H1 (cell line): Measurements from ENCODE around the gene NAB1. TPM values are rescaled to one million over a fixed set of nuclear protein-coding genes. Genes with fewer than 3 reads are reported as not detected.

Experiments
- CTCF ChIA-PET: fragments of 300-600 bp; sonication (Branson Sonifier 250); formaldehyde crosslinking; loops from one replicate; lab custom pipeline; 2021; ENCODE audit not compliant: partially characterized antibody; lab: Charles Lee
- POLR2A ChIA-PET: fragments of 300-600 bp; sonication (Branson Sonifier 250); formaldehyde crosslinking; loops from one replicate; lab custom pipeline; 2021; ENCODE audit warnings: inconsistent platforms; ENCODE audit not compliant: partially characterized antibody; lab: Charles Lee
- DNase-seq, 2 experiments: peaks; one replicate each; pipeline versions ENCODE4 v3.0.0 to v3.0.0-alpha.2; 2010 to 2022; ENCODE audit warnings: low spot score in 2 of 2, low read depth in 1 of 2, mixed read lengths in 1 of 2
- FAIRE-seq: peaks from 2 replicates; lab custom pipeline; 2011; peaks lifted over from hg19 to GRCh38; lab: Jason Lieb, UNC
- H2AFZ ChIP-seq: 2 replicates; pipeline ENCODE4 v1.8.1; 2012; ENCODE audit warnings: low read length, inconsistent platforms
- H2AK5ac ChIP-seq: 2 replicates; pipeline ENCODE4 v1.6.1; 2013; ENCODE audit warnings: low read depth, low read length
- H2BK120ac ChIP-seq: replicated peaks from 2 replicates; pipeline ENCODE3; 2013; ENCODE audit warnings: low read depth, low read length, inconsistent platforms
- H2BK12ac ChIP-seq: 2 replicates; pipeline ENCODE4 v1.6.1; 2013; ENCODE audit warnings: low read depth, low read length
- H2BK15ac ChIP-seq: 2 replicates; pipeline ENCODE4 v1.6.1; 2013; ENCODE audit warnings: low read length
- H2BK20ac ChIP-seq: 2 replicates; pipeline ENCODE4 v1.6.1; 2013; ENCODE audit warnings: low read length
- H2BK5ac ChIP-seq: 2 replicates; pipeline ENCODE4 v1.6.1; 2013; ENCODE audit warnings: low read depth, low read length
- H3K14ac ChIP-seq: 2 replicates; pipeline ENCODE4 v1.6.1; 2013; ENCODE audit warnings: inconsistent platforms; ENCODE audit not compliant: insufficient read length
- H3K18ac ChIP-seq: 2 replicates; pipeline ENCODE4 v1.6.1; 2013; ENCODE audit warnings: low read length; ENCODE audit errors: extremely low read depth
- H3K23ac ChIP-seq: 2 replicates; pipeline ENCODE4 v1.6.1; 2013; ENCODE audit warnings: inconsistent platforms; ENCODE audit not compliant: insufficient read length
- H3K23me2 ChIP-seq: 2 replicates; pipeline ENCODE4 v1.6.1; 2013; ENCODE audit warnings: low read depth, low read length
- H3K27ac ChIP-seq: 2 replicates; pipeline ENCODE4 v1.6.1; 2011; ENCODE audit warnings: low read depth, low read length, inconsistent platforms
- H3K27me3 ChIP-seq, 4 experiments: replicated peaks in 1 of 4; 1 replicate in 1 of 4; 2 replicates in 3 of 4; pipeline versions ENCODE4 v1.6.1 to v1.8.1; 2011 to 2013; ENCODE audit warnings: low read length in 3 of 4, mild to moderate bottlenecking in 3 of 4, inconsistent platforms in 2 of 4, mixed read lengths in 2 of 4, moderate library complexity in 1 of 4; ENCODE audit not compliant: control insufficient read depth in 3 of 4, insufficient read depth in 3 of 4; ENCODE audit errors: extremely low read depth in 1 of 4
- H3K36me3 ChIP-seq, 4 experiments: 2 replicates each; pipeline versions ENCODE4 v1.6.1 to v1.8.1; 2011 to 2013; ENCODE audit warnings: mild to moderate bottlenecking in 4 of 4, low read length in 3 of 4, moderate library complexity in 2 of 4, control low read depth in 1 of 4, inconsistent platforms in 1 of 4; ENCODE audit not compliant: insufficient read depth in 4 of 4, control insufficient read depth in 2 of 4
- H3K4ac ChIP-seq: replicated peaks from 2 replicates; pipeline ENCODE3; 2013; ENCODE audit warnings: low read length, low read depth, mixed read lengths, inconsistent platforms; ENCODE audit not compliant: insufficient read length
- H3K4me1 ChIP-seq, 4 experiments: replicated peaks in 1 of 4; 1 replicate in 1 of 4; 2 replicates in 3 of 4; pipeline versions ENCODE4 v1.6.1 to v1.8.1; 2011 to 2013; ENCODE audit warnings: low read length in 3 of 4, inconsistent platforms in 2 of 4, mixed read lengths in 1 of 4; ENCODE audit not compliant: insufficient read depth in 4 of 4, control insufficient read depth in 3 of 4
- H3K4me2 ChIP-seq, 2 experiments: 2 replicates each; pipeline versions ENCODE4 v1.6.1 to v1.8.1; 2011 to 2013; ENCODE audit warnings: low read depth in 2 of 2, low read length in 2 of 2, control low read depth in 1 of 2, inconsistent platforms in 1 of 2, mild to moderate bottlenecking in 1 of 2; ENCODE audit not compliant: insufficient read depth in 1 of 2
- H3K4me3 ChIP-seq, 4 experiments: fragments of 200-600, 300-600 bp in 1 of 4; sonication (generic), shearing (Covaris generic), sonication (Bioruptor Twin) in 1 of 4; 2 replicates each; pipeline versions ENCODE4 v1.5.1 to v1.8.1; 2011 to 2016; ENCODE audit warnings: low read length in 4 of 4, low read depth in 3 of 4, control low read depth in 2 of 4, inconsistent platforms in 2 of 4, mild to moderate bottlenecking in 2 of 4, mixed read lengths in 1 of 4, moderate library complexity in 1 of 4; ENCODE audit not compliant: insufficient read depth in 2 of 4; ENCODE audit errors: extremely low read depth in 1 of 4
- H3K56ac ChIP-seq: replicated peaks from 2 replicates; pipeline ENCODE3; 2013; ENCODE audit warnings: low read depth, mild to moderate bottlenecking, mixed read lengths, low read length, inconsistent platforms; ENCODE audit not compliant: insufficient read length
- H3K79me1 ChIP-seq: 2 replicates; pipeline ENCODE4 v1.6.1; 2013; ENCODE audit warnings: low read depth, low read length, control low read depth
- H3K79me2 ChIP-seq, 2 experiments: 2 replicates each; pipeline versions ENCODE4 v1.6.1 to v1.8.1; 2012 to 2013; ENCODE audit warnings: low read length in 2 of 2, mild to moderate bottlenecking in 2 of 2, inconsistent platforms in 1 of 2; ENCODE audit not compliant: insufficient read depth in 2 of 2, control insufficient read depth in 1 of 2
- H3K9ac ChIP-seq, 4 experiments: replicated peaks in 1 of 4; 1 replicate in 1 of 4; 2 replicates in 3 of 4; pipeline versions ENCODE4 v1.6.1 to v1.8.1; 2011 to 2013; ENCODE audit warnings: low read depth in 3 of 4, low read length in 3 of 4, control low read depth in 2 of 4, mild to moderate bottlenecking in 2 of 4, moderate library complexity in 2 of 4, inconsistent platforms in 1 of 4; ENCODE audit errors: extremely low read depth in 1 of 4
- H3K9me3 ChIP-seq, 2 experiments: 2 replicates each; pipeline versions ENCODE4 v1.6.1 to v1.8.1; 2012 to 2013; ENCODE audit warnings: mild to moderate bottlenecking in 2 of 2, moderate library complexity in 2 of 2, control low read depth in 1 of 2, inconsistent platforms in 1 of 2, low read depth in 1 of 2, low read length in 1 of 2, mixed read lengths in 1 of 2; ENCODE audit not compliant: insufficient read depth in 2 of 2
- H4K20me1 ChIP-seq, 2 experiments: replicated peaks in 1 of 2; 2 replicates each; pipeline versions ENCODE3 to v1.8.1; 2011 to 2013; ENCODE audit warnings: inconsistent platforms in 2 of 2, low read length in 2 of 2, mild to moderate bottlenecking in 1 of 2; ENCODE audit not compliant: insufficient read depth in 2 of 2, control insufficient read depth in 1 of 2
- H4K5ac ChIP-seq: 2 replicates; pipeline ENCODE4 v1.6.1; 2013; ENCODE audit warnings: low read length, low read depth, mixed read lengths, inconsistent platforms; ENCODE audit not compliant: insufficient read length
- H4K8ac ChIP-seq: 2 replicates; pipeline ENCODE4 v1.8.0; 2013; ENCODE audit warnings: mild to moderate bottlenecking, moderate library complexity, low read length, inconsistent platforms; ENCODE audit not compliant: insufficient read depth; ENCODE audit errors: extremely low read depth
- H4K91ac ChIP-seq: replicated peaks from 2 replicates; pipeline ENCODE3; 2013; ENCODE audit warnings: low read length, mixed read lengths, inconsistent platforms; ENCODE audit not compliant: insufficient read length
- ASH2L ChIP-seq: fragments of 200-600, 300-600 bp; sonication (generic); IDR thresholded peaks from one replicate; pipeline ENCODE4 v1.7.1; 2017; ENCODE audit warnings: low read length
- ATF2 ChIP-seq: IDR thresholded peaks from 2 replicates; pipeline ENCODE4 v1.6.1; 2012; ENCODE audit warnings: low read length, inconsistent platforms
- CREB1 ChIP-seq: IDR thresholded peaks from 2 replicates; pipeline ENCODE4 v1.6.1; 2012; ENCODE audit warnings: inconsistent platforms
- CTBP2 ChIP-seq: IDR thresholded peaks from 2 replicates; pipeline ENCODE4 v1.7.0; 2011; ENCODE audit warnings: borderline replicate concordance, mild to moderate bottlenecking, moderate library complexity, mixed read lengths, low read length; ENCODE audit not compliant: insufficient read depth, insufficient read length
- GABPA ChIP-seq: IDR thresholded peaks from 2 replicates; pipeline ENCODE4 v1.6.1; 2011; ENCODE audit warnings: mild to moderate bottlenecking, low read length, moderate library complexity, borderline replicate concordance; ENCODE audit not compliant: insufficient read depth
- KDM5A ChIP-seq: fragments of 200-600 bp; IDR thresholded peaks from 2 replicates; pipeline ENCODE4 v1.7.1; 2012; ENCODE audit warnings: mild to moderate bottlenecking, low read length, inconsistent platforms, mixed read lengths
- MAX ChIP-seq: IDR thresholded peaks from 2 replicates; pipeline ENCODE4 v1.6.1; 2012; ENCODE audit warnings: inconsistent platforms
- POU5F1 ChIP-seq: IDR thresholded peaks from 2 replicates; pipeline ENCODE4 v1.6.1; 2011; ENCODE audit warnings: low read depth, mild to moderate bottlenecking, low read length, moderate library complexity
- SIN3A ChIP-seq, 2 experiments: IDR thresholded peaks in 1 of 2; conservative IDR thresholded peaks in 1 of 2; 2 replicates each; pipeline ENCODE4 v1.6.1; 2011 to 2012; ENCODE audit warnings: low read length in 2 of 2, improper control_type of control experiment in 1 of 2, low read depth in 1 of 2, mild to moderate bottlenecking in 1 of 2
- TAF1 ChIP-seq: IDR thresholded peaks from 2 replicates; pipeline ENCODE4 v1.6.1; 2011; ENCODE audit warnings: mild to moderate bottlenecking, low read depth, low read length
- WGBS, 2 experiments: shearing (Covaris generic) in 1 of 2; methylation state at CpG; one replicate each; pipeline versions ENCODE4 v1.1.6 to v1.1.7; 2013 to 2015; ENCODE audit warnings: low lambda C conversion rate in 2 of 2, mixed read lengths in 2 of 2, inconsistent platforms in 1 of 2, low coverage in 1 of 2, missing lambda C conversion rate in 1 of 2; ENCODE audit not compliant: insufficient replicate concordance in 2 of 2, insufficient coverage in 1 of 2, insufficient read length in 1 of 2; ENCODE audit errors: extremely low coverage in 1 of 2, missing lambda C conversion rate in 1 of 2; 5-methylcytosine and 5-hydroxymethylcytosine counted together
- polyA plus RNA-seq, 7 experiments: library from polyadenylated mRNA; depleted of rRNA in 3 of 7; stranded (reverse) in 5 of 7; unstranded in 2 of 7; fragments of >200 nt in 5 of 7; fragments of 200-250 nt in 2 of 7; gene quantifications; 1 replicate in 5 of 7; 2 replicates in 1 of 7; 4 replicates in 1 of 7; pipeline versions ENCODE4 v1.2.1 to v1.2.3, GENCODE V29; 2011 to 2013; ENCODE audit warnings: missing spikeins in 2 of 7, mixed read lengths in 2 of 7
- total RNA-seq: library from RNA; stranded (reverse); fragmentation: NEBNext Ultra II Directional; extraction: Animal tissue kit (Norgen Biotek cat#: 25700); gene quantifications from 2 replicates; pipeline ENCODE4 v1.2.1, GENCODE V29; 2021

NAB1 gene
- total and polyA plus RNA-seq, 2 of the 8 experiments (the other 6 are each of a cell fraction or from before 2014, with no cell fraction given): 8.5 to 28.6 TPM

GRCh38 chr2:190678444-190679162, 29.7 kb downstream of the NAB1 start:
- no peaks in the 10 kb centered on the region for H4K20me1 ChIP-seq
- no peaks in the 10 kb centered on the region; a peak in 1 of 8 replicates for H3K36me3 ChIP-seq
- no peaks in the 10 kb centered on the region for H3K27me3 ChIP-seq
- H3K9ac ChIP-seq: no peak overlapping the region; a peak in 1 of 7 replicates
- H4K91ac ChIP-seq: no peak overlapping the region
- H2AFZ ChIP-seq: no peak overlapping the region
- WGBS, 2 experiments: 74% methylated on average over 6 of the region's 6 CpGs; no CpG with 5 or more reads in 1 of the 2 experiments
- H2BK20ac ChIP-seq: no peak overlapping the region
- H3K23me2 ChIP-seq: no peaks in the 10 kb centered on the region
- no peak overlapping the region for H3K4ac ChIP-seq
- 0 out of 4 replicates have a peak overlapping the region, but pooled peaks of 1 of the 2 experiments have one; percentile 10 for H3K4me2 ChIP-seq
- no peak overlapping the region for H2BK120ac ChIP-seq
- DNase-seq: no peak
- ChIA-PET POLR2A (interaction anchor here (0.7 to 1.6 kb wide), 4 partner anchors 11 to 145 kb away, joined by 3 read pairs; no protein-coding TSS in a partner anchor), CTCF (interaction anchor here (0.6 to 6.1 kb wide), 14 partner anchors 9 to 335 kb away, joined by 3 to 48 read pairs (median 6); partner anchors contain the start of gene INPP1)
- H3K9me3 ChIP-seq: no peaks in the 10 kb centered on the region
- peak overlapping the region; percentile 24; the same call in 1 of the 2 replicates for H3K18ac ChIP-seq
- H3K4me3 ChIP-seq: no peak overlapping the region
- no peaks in the 10 kb centered on the region for H3K79me2 ChIP-seq
- no peak overlapping the region for H2AK5ac ChIP-seq
- H2BK5ac ChIP-seq: peak overlapping the region; percentile 38; the same call in 1 of the 2 replicates
- FAIRE-seq: no peak
- no peak overlapping the region for H4K5ac ChIP-seq
- no peaks in the 10 kb centered on the region for H3K79me1 ChIP-seq
- no peak overlapping the region for H3K27ac ChIP-seq
- H2BK15ac ChIP-seq: no peak overlapping the region; the same call in 1 of the 2 replicates
- no peak overlapping the region for H3K56ac ChIP-seq
- H3K23ac ChIP-seq: no peak overlapping the region
- H3K4me1 ChIP-seq: peaks cover 3 to 12% (median 8%) of the 10 kb centered on the region in 4 experiments; a peak in 5 of 7 replicates
- no peak overlapping the region for H3K14ac ChIP-seq
- no peak overlapping the region for H4K8ac ChIP-seq
- peak overlapping the region; percentile 18; the same call in 1 of the 2 replicates for H2BK12ac ChIP-seq
- TF ChIP-seq TAF1 (no peak), ATF2 (no peak), SIN3A (conservative IDR thresholded peaks at IDR 0.05 in 1 of 2, IDR thresholded peaks at IDR 0.05 in 1 of 2; ENCODE audit: low read depth in 1 of 2, low read length in 2 of 2) (no peak), KDM5A (no peak), ASH2L (no peak), CTBP2 (no peak), CREB1 (no peak), MAX (no peak), POU5F1 (no peak), GABPA (no peak)
